ENCODE results near the gene COL1A1. TPM values are rescaled to one million over a fixed set of nuclear protein-coding genes. Genes with fewer than 3 reads are reported as not detected.
A peak's percentile ranks its signal among the peaks of the same experiment; 100 is the strongest.

Gene COL1A1
- total RNA-seq, 1 experiment from 2014 or later, result 104 TPM

DNA sequence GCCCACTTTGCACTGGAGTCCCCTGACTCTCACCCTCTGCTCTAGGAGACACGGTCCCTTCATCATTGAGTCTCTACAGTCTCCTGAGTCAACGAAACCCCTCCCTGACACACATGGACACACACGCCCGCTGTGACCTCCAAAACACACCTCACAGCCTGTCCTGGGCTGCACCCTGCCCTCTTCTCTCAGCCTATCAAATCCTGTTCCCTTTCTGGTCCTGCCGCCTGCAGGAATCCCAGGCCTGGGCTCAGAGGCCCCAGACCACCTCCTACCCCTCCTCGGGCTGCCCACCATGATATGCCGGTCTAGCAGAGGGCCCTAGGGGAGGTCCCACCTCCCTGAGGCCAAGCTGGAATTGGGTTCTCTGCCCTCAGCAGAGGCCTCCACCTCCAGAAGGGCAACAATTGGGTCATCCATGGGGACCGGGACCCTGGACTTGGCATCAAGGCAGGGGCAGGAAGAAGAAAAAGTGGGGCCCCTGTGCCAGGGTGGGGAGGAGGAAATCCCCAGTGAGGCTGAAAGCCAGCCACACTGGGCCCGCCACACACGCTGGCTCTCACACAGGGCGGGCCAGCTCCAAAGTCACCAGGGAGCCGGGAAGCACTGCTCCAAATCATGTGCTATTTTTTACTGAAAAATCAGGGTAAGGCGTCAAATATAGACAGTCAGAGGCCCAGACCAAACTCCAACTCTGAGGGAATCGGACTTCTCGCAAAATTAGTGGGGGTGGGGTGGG is 54.3 kb downstream of the COL1A1 start:
- H3K14ac ChIP-seq (ENCODE audit: insufficient read depth, low read length), result no peak overlapping the region; the same call in 1 of the 2 replicates
- no peak overlapping the region for H3K56ac ChIP-seq (ENCODE audit: insufficient read length, low read depth, low read length)
- no peak overlapping the region for H4K5ac ChIP-seq (ENCODE audit: insufficient read length, low read depth, low read length)
- Mint-ChIP-seq H3K27ac (no peak overlapping the region; a peak in 1 of 7 replicates), H3K4me1 (peaks cover 26 to 50% of the 10 kb centered on the region in 2 experiments), H3K9me3 (no peaks in the 10 kb centered on the region), H3K4me3 (peak overlapping the region; percentile 71 to 75; a peak in 2 of 5 replicates), H3K27me3 (ENCODE audit: low read depth) (peaks cover 13% of the 10 kb centered on the region), H3K36me3 (ENCODE audit: insufficient read depth in 1 of 3, low read depth in 3 of 3) (peaks cover 12 to 33% (median 24%) of the 10 kb centered on the region in 3 experiments; a peak in 6 of 7 replicates)
- no peak overlapping the region for H2AFZ ChIP-seq (ENCODE audit: low read length)
- no peak overlapping the region for H4K8ac ChIP-seq (replicated peaks; ENCODE audit: insufficient read length, low read depth, low read length)
- H4K20me1 ChIP-seq (ENCODE audit: control insufficient read depth, insufficient read depth, insufficient read length), result peaks cover under 1% of the 10 kb centered on the region
- no peaks in the 10 kb centered on the region; the same call in 1 of the 2 replicates for H3K27me3 ChIP-seq (ENCODE audit: insufficient read depth, low read length)
- no peak overlapping the region for H2BK120ac ChIP-seq (ENCODE audit: low read depth, low read length, poor library complexity, severe bottlenecking)
- H2BK5ac ChIP-seq (ENCODE audit: insufficient read length, low read length), result no peak overlapping the region
- no CpG with 5 or more reads among the region's 15 CpGs for WGBS (ENCODE audit: extremely low coverage, insufficient read length, low lambda C conversion rate)
- no peak overlapping the region for H3K4me2 ChIP-seq (ENCODE audit: insufficient read depth, insufficient read length, low read length)
- H4K91ac ChIP-seq (ENCODE audit: insufficient read length, low read depth, low read length), result no peak overlapping the region
- no peaks in the 10 kb centered on the region for H3K79me2 ChIP-seq (ENCODE audit: insufficient read depth, low read length)
- H3K4ac ChIP-seq (ENCODE audit: low read depth, low read length), result no peak overlapping the region
- no peaks in the 10 kb centered on the region for H3K79me1 ChIP-seq (ENCODE audit: insufficient read depth, low read depth, low read length, poor library complexity, severe bottlenecking)
- H2BK15ac ChIP-seq (ENCODE audit: low read depth, low read length), result no peak overlapping the region
- no peak overlapping the region for H3K9ac ChIP-seq (ENCODE audit: extremely low read depth, insufficient read length, low read length)
- H2BK12ac ChIP-seq (ENCODE audit: insufficient read length, low read depth, low read length), result no peak overlapping the region
- no peak overlapping the region for H3K23ac ChIP-seq (ENCODE audit: insufficient read length, low read depth, low read length)
- no peaks in the 10 kb centered on the region; the same call in 1 of the 2 replicates for H3K4me1 ChIP-seq (ENCODE audit: insufficient read depth, low read length)
- TF ChIP-seq, protein P1, sequence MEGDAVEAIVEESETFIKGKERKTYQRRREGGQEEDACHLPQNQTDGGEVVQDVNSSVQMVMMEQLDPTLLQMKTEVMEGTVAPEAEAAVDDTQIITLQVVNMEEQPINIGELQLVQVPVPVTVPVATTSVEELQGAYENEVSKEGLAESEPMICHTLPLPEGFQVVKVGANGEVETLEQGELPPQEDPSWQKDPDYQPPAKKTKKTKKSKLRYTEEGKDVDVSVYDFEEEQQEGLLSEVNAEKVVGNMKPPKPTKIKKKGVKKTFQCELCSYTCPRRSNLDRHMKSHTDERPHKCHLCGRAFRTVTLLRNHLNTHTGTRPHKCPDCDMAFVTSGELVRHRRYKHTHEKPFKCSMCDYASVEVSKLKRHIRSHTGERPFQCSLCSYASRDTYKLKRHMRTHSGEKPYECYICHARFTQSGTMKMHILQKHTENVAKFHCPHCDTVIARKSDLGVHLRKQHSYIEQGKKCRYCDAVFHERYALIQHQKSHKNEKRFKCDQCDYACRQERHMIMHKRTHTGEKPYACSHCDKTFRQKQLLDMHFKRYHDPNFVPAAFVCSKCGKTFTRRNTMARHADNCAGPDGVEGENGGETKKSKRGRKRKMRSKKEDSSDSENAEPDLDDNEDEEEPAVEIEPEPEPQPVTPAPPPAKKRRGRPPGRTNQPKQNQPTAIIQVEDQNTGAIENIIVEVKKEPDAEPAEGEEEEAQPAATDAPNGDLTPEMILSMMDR (conservative IDR thresholded peaks at IDR 0.05), result no peak
- H3K18ac ChIP-seq (ENCODE audit: insufficient read length, low read depth, low read length), result no peak overlapping the region
- DNase-seq, result no peak
- no peak overlapping the region for H3K27ac ChIP-seq (ENCODE audit: insufficient read length, low read depth, low read length)
- H3K9me3 ChIP-seq (ENCODE audit: control insufficient read depth, low read depth, low read length), result no peaks in the 10 kb centered on the region
- H2BK20ac ChIP-seq (ENCODE audit: low read depth, low read length, poor library complexity, severe bottlenecking), result no peak overlapping the region
- H3K23me2 ChIP-seq (ENCODE audit: insufficient read length, low read depth, low read length, poor library complexity, severe bottlenecking), result peaks cover 21% of the 10 kb centered on the region
- no peak overlapping the region for H2AK5ac ChIP-seq (ENCODE audit: insufficient read length, low read length)
- no peak overlapping the region for H3T11ph ChIP-seq (ENCODE audit: low read length)

Measured in H9 (cell line).